Hypothalamus (tissue), 51 donors: ENCODE data around the gene PWWP3B.
"Not testable (repeated sequence)": the region's sequence is repeated elsewhere in the genome, so short reads cannot be mapped to it uniquely, and the experiment has no call there.

Experiments
- DNase-seq, 51 donors: peaks; one replicate each; lab custom pipeline; 2025; lab: John Stamatoyannopoulos, UW

PWWP3B gene

DNA sequence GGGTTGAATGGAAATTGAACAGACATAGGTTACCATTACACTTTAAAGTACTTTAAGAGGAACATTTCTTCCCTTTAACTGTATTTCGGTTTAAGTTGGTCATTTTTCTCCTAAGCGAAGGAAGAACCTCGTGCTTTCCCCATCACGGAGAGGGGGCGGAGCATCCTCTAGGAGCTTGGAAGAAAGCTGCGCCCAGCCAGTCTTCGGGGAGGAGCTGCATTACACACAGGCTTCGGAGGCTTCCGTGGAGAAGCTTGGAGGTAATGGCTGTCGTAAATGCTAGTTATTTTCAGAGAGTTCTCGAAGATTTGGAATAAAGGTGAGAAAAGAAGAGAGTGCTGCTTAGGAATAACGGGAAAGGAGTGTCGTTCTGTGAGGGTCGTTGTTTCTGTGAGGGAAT is at the start of gene PWWP3B:
Gene PWWP3B, plus strand, starts transcription at position 199 of the 400 bp plus-strand sequence. CDS start 37,128 bp downstream, outside the sequence.
- peak in 13 of 51 donors; percentile 0 to 19 (median 3) for DNase-seq

DNA sequence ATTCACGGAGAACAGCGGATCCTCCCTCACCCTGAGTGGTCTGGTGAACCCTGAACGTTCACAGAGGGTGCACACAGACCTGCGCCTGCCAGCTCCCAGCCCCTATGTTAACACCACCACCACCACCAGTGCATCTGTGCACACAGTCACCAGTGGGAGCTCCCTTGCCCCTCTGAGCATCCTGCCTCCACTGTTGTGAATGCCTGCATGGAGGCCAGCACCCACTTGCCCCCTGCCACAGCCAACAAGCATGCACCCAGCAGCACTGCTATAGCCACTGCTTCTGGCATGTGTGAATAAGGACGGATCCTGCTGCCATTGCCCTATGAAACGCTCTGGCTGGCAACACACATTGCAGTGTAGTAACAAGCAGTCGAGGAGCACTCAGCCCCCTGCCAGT is 29.1 kb upstream of the PWWP3B start:
- DNase-seq, result no peak

DNA sequence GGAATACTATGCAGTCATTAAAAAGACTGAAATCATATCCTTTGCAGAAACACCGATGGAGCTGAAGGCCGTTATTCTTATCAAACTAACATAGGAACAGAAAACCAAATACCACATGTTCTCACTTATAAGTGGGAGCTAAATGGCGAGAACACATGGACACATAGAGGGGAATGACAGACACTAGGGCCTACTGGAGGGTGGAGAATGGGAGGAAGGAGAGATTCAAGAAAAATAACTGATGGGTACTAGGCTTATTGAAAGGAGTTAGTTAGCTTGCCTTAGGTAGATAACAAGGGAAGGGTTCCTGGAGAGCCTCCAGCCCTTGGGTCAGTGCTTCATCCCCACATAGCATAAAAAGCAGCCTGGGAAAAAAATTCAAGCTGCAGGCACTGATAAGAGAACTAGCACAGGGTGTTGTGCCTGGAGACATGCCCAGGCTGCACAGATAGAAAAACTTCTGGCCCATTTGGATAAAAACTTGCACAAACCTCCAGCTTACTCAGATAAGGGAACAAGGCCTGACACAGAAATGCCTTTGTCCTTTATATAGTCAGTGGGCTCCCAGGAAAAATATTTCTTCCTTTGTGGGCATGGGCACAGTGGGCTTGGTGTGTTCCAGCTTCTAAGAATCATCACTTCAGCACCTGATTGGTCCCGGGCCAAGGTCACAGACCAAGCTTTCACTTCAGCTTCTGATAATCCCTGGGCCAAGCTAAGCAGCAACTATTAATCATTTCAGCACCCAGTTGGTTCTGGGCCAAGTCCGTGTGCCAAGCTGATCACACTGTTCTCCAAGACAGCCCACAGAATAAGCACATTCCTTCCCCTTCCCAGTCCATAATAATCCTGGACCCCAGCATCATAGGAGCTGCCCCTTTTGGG is 23.1 kb upstream of the PWWP3B start:
- DNase-seq, result no peak

- DNase-seq, result no peak
Measured at GRCh38 chrX:106150701-106151100, 17.4 kb upstream of the PWWP3B start.

DNA sequence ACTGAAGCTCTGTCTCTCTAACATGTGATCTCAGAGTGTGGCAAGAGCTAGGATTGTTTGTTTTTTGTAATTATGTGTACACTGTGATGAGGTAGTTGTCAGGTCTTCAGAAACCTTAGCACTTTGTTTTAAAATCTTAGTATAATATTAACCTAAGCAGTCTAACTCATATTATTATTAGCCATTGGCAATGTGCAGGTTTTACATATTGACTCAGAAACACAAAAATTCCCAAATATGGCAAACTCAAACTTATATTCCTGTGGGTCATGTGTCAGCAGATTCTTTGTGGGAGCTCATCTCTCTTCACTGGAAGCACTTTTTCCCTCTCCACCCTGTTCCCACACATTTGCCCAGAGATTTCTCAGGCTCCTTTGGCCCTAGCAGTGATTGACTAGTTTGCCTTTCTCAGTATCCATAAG is 8.2 kb upstream of the PWWP3B start:
- DNase-seq, result no peak

GRCh38 chrX:106170318-106170717 is 2.2 kb downstream of the PWWP3B start:
- peak in 1 of 51 donors; percentile 1 for DNase-seq

DNA sequence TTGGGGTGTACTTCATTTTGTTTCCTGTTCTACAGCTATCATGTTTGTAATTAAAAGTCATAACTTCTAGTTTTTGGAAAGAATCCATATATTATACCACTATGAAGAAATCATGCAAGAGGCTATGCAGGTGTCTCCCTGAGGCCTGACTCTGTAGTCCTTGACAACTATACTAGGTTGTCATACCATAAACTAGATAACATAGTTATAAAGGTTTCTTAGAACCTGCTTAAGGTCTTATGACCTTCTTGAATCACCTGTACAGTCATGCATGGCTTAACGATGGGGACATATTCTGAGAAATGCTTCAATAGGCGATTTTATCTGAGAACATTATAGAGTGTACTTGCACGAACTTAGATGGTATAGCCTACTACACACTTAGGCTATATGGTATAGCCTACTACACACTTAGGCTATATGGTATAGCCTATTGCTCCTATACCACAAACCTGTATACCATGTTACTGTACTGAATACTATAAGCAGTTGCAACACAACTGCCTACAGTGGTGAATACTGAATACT is 3.3 kb downstream of the PWWP3B start:
- no peak for DNase-seq

DNA sequence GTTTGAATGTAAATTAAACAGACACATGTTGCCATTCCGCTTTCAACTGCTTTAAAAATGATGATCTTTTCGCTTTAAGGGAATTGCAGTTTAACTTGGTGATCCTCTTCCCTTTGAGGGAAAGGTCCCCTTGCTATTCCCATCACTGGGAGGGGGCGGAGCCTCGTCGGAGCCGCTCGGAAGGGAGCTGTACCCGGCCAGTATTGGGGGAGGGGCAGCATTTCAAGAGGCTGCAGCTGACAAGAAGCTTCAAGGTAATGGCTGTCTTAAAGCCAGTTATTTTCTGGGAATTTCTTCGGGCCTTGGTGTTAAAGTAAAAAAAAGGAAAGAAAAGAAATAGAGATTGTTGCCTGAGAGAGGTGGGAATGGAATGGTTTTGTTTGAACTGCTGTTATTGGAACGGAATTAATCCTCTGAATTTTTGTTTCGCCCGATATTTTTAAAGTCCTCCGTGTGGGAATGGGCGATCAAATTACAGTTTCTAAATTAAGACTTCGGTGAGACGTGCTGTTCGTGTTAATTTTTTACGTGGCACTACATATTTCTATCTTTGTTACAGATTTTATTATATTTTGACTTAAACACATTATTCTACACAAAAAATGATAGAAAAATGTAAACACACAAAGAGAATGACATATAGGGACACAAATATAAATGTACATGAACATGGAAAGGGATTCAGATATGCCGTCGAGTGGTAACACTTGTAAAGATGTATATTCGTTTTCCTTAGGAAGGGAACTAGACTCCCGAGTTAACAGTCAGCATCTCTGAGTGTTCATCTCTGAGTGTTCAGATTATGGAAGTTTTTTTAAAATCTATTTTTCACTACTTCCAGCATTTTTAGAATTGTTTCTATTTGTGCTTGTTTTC is 9.2 kb downstream of the PWWP3B start:
- DNase-seq, result peak in 42 of 51 donors; percentile 0 to 71 (median 24)

- DNase-seq, result peak in 1 of 51 donors; percentile 6
Measured at GRCh38 chrX:106177982-106178321, 9.8 kb downstream of the PWWP3B start.

- DNase-seq, result no peak
Measured at GRCh38 chrX:106178826-106179225, 10.7 kb downstream of the PWWP3B start.

DNA sequence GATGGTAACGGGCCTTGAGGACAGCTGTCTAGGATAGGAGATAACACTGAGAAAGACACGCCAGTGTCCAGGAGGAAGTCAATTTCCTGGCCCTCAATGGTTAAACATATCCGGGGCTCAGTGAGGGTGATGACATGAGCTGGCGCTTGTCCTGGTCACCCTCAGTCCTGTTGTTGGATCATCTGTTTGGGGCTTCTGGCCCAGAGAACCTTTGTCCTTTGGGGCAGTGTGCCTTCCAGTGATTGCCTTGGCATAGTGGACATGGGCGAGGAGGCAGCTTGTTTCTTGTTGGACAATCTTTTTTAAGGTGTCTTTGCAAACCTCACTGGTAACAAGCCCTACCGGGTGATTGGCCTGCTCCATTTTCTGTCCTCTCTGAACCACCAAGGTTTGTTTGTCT is 15.6 kb downstream of the PWWP3B start:
- DNase-seq, result not testable (repeated sequence)

GRCh38 chrX:106201502-106202178 is 33.5 kb downstream of the PWWP3B start:
- DNase-seq, result peak in 1 of 51 donors; percentile 0

DNA sequence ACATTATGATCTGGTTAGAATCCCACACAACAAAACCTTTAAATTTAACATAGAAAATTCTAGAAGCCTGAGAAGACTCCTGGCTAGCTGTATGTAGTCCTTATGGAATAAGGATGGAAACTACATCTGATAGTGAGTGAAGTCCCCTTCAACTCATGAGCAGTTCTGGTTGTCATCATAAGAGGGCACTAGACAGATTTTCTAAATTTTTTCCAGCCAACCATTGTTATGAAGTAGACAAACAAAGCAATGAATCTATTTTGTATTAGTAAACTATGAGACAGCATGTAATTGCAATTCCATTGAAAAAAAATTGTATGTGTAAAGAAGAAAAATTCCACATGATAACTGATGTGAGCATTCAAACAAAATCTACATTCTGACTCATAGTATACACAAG is 35.2 kb downstream of the PWWP3B start:
- DNase-seq, result no peak

DNA sequence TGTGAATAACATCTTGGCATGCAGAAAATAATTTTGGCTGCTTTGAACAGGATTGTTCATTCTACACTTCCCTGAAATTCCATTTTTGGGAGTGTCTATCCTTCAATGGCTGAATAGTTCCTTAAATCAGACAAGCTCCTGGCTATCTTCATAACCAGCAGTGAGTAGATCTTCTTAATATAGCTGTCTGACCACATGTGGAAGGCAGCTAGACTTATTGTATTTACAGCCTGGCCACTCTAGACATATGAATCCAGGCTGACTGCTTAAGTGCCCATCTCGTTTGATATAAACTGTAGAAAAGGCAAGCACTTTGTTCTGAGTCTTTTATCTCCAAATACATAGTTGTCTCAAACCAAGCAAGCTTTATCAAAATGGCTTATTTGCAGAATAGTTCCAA is 40.0 kb downstream of the PWWP3B start:
- no peak for DNase-seq
